H1 (cell line): Measurements from ENCODE around the gene CHD8. TPM values are rescaled to one million over a fixed set of nuclear protein-coding genes. Genes with fewer than 3 reads are reported as not detected.

Experiments
- BACH1 ChIP-seq: IDR thresholded peaks from 2 replicates; pipeline ENCODE4 v1.6.1; 2012; ENCODE audit warnings: low read length, improper control_type of control experiment
- CTCF ChIP-seq, 3 experiments: IDR thresholded peaks; 1 replicate in 2 of 3; 2 replicates in 1 of 3; pipeline versions ENCODE4 v1.5.1 to v1.6.1; 2011; ENCODE audit warnings: low read length in 3 of 3, mild to moderate bottlenecking in 3 of 3, inconsistent platforms in 2 of 3, low read depth in 1 of 3, moderate library complexity in 1 of 3; ENCODE audit not compliant: insufficient read depth in 1 of 3; ENCODE audit errors: control extremely low read depth in 1 of 3
- GABPA ChIP-seq: IDR thresholded peaks from 2 replicates; pipeline ENCODE4 v1.6.1; 2011; ENCODE audit warnings: mild to moderate bottlenecking, low read length, moderate library complexity, borderline replicate concordance; ENCODE audit not compliant: insufficient read depth
- PHF8 ChIP-seq: fragments of 200-600 bp; sonication (generic); conservative IDR thresholded peaks from 2 replicates; pipeline ENCODE4 v1.7.1; 2012; ENCODE audit warnings: low read depth, mild to moderate bottlenecking, inconsistent platforms, low read length, moderate library complexity
- SP2 ChIP-seq: IDR thresholded peaks from 2 replicates; pipeline ENCODE4 v1.6.1; 2012; ENCODE audit warnings: mild to moderate bottlenecking, low read length, inconsistent platforms
- polyA plus RNA-seq, 7 experiments: library from polyadenylated mRNA; depleted of rRNA in 3 of 7; stranded (reverse) in 5 of 7; unstranded in 2 of 7; fragments of >200 nt in 5 of 7; fragments of 200-250 nt in 2 of 7; gene quantifications; 1 replicate in 5 of 7; 2 replicates in 1 of 7; 4 replicates in 1 of 7; pipeline versions ENCODE4 v1.2.1 to v1.2.3, GENCODE V29; 2011 to 2013; ENCODE audit warnings: missing spikeins in 2 of 7, mixed read lengths in 2 of 7
- total RNA-seq: library from RNA; stranded (reverse); fragmentation: NEBNext Ultra II Directional; extraction: Animal tissue kit (Norgen Biotek cat#: 25700); gene quantifications from 2 replicates; pipeline ENCODE4 v1.2.1, GENCODE V29; 2021

CHD8 gene
- total and polyA plus RNA-seq, 2 of the 8 experiments (the other 6 are each of a cell fraction or from before 2014, with no cell fraction given), result 88.3 to 140 TPM

GRCh38 chr14:21498540-21499526 is 42.9 kb upstream of the CHD8 start (continued):
- TF ChIP-seq CTCF (IDR thresholded peaks at IDR 0.05; ENCODE audit: control extremely low read depth in 1 of 3, insufficient read depth in 1 of 3, low read depth in 1 of 3, low read length in 3 of 3) (peak in 2 of 3 experiments; percentile 51 to 56; a peak in 3 of 4 replicates), GABPA (no peak), SP2 (no peak), BACH1 (no peak), PHF8 (no peak)
